Adrenal gland (tissue), 5 donors: ENCODE data around the gene DCAF6.

Source experiments
- CTCF ChIP-seq, 6 experiments: fragments of 450-650 bp in 4 of 6; fragments of 200-600 bp in 2 of 6; sonication (generic) in 1 of 6; IDR thresholded peaks; 1 replicate in 5 of 6; 2 replicates in 1 of 6; pipeline versions ENCODE4 v1.5.1 to v1.8.0; 2016 to 2021; ENCODE audit warnings: antibody characterized with exemption in 6 of 6, mild to moderate bottlenecking in 2 of 6, moderate library complexity in 1 of 6
- POLR2A ChIP-seq, 2 donors: fragments of 450-650 bp; IDR thresholded peaks; one replicate each; pipeline ENCODE4 v1.6.1; 2017; ENCODE audit warnings: antibody characterized with exemption in 2 of 2, mild to moderate bottlenecking in 2 of 2, moderate library complexity in 1 of 2
- donor health status: DM: no; HTN: no; CAD: no.

GRCh38 chr1:168019407-168019806, 82.9 kb downstream of the DCAF6 start:
- TF ChIP-seq CTCF (IDR thresholded peaks at IDR 0.05) (no peak), POLR2A (IDR thresholded peaks at IDR 0.05) (no peak)
